WTC11 (cell line): ENCODE data around the gene FOXO1. TPM values are rescaled to one million over a fixed set of nuclear protein-coding genes. Genes with fewer than 3 reads are reported as not detected.

Experiments used
- ATAC-seq: fragments of 200-7000 bp; cut with Tn5 transposase; 2 replicates; pipeline ENCODE4 v1.10.0; 2021; ENCODE audit warnings: mild to moderate bottlenecking, moderate library complexity
- CTCF ChIA-PET: fragments of 300-600 bp; sonication (Branson Sonifier 250); formaldehyde crosslinking; loops from one replicate; lab custom pipeline; 2021; ENCODE audit warnings: antibody characterized with exemption; lab: Charles Lee
- POLR2A ChIA-PET: fragments of 350-600 bp; sonication (Branson Sonifier 250); formaldehyde crosslinking; loops from one replicate; lab custom pipeline; 2021; ENCODE audit warnings: antibody characterized with exemption; lab: Charles Lee
- DNase-seq: peaks from one replicate; pipeline ENCODE4 v3.0.0; 2021; ENCODE audit warnings: low spot score
- H3K27ac Mint-ChIP-seq: 2 replicates; pipeline ENCODE4 v1.8.0; 2021; ENCODE audit warnings: mixed read lengths
- H3K27me3 Mint-ChIP-seq: 2 replicates; pipeline ENCODE4 v1.8.0; 2021; ENCODE audit warnings: low read depth, mild to moderate bottlenecking, moderate library complexity, mixed read lengths
- H3K36me3 Mint-ChIP-seq: 2 replicates; pipeline ENCODE4 v1.8.0; 2021; ENCODE audit warnings: mixed read lengths
- H3K4me1 Mint-ChIP-seq: 2 replicates; pipeline ENCODE4 v1.8.0; 2022; ENCODE audit warnings: mixed read lengths
- H3K4me3 Mint-ChIP-seq: 2 replicates; pipeline ENCODE4 v1.8.0; 2021; ENCODE audit warnings: mild to moderate bottlenecking, moderate library complexity, mixed read lengths
- H3K9me3 Mint-ChIP-seq: 2 replicates; pipeline ENCODE4 v1.8.0; 2021; ENCODE audit warnings: mixed read lengths
- ATF1 ChIP-seq: sonication (generic); formaldehyde crosslinking; IDR thresholded peaks from 2 replicates; pipeline ENCODE4 v1.8.1; 2023; ENCODE audit warnings: mild to moderate bottlenecking, moderate library complexity, missing genetic modification reagents
- ELF4 ChIP-seq: sonication (generic); formaldehyde crosslinking; IDR thresholded peaks from 2 replicates; pipeline ENCODE4 v1.8.1; 2022; ENCODE audit warnings: low read depth, mild to moderate bottlenecking, moderate library complexity, missing genetic modification reagents
- FOXP4 ChIP-seq: sonication (generic); formaldehyde crosslinking; IDR thresholded peaks from 2 replicates; pipeline ENCODE4 v1.8.0; 2022; ENCODE audit warnings: mild to moderate bottlenecking, missing genetic modification reagents
- GABPB1 ChIP-seq: sonication (generic); formaldehyde crosslinking; IDR thresholded peaks from 2 replicates; pipeline ENCODE4 v1.8.1; 2023; ENCODE audit warnings: mild to moderate bottlenecking, missing genetic modification reagents
- HMGA2 ChIP-seq: fragments of 250-450 bp; sonication (Bioruptor Pico); IDR thresholded peaks from 2 replicates; pipeline ENCODE4 v1.4.0; 2021; ENCODE audit warnings: mild to moderate bottlenecking, moderate library complexity
- KAT7 ChIP-seq: sonication (generic); formaldehyde crosslinking; IDR thresholded peaks from 2 replicates; pipeline ENCODE4 v1.8.1; 2023; ENCODE audit warnings: missing genetic modification reagents, mild to moderate bottlenecking, borderline replicate concordance
- NR2C2 ChIP-seq: sonication (generic); formaldehyde crosslinking; IDR thresholded peaks from 2 replicates; pipeline ENCODE4 v1.8.0; 2022; ENCODE audit warnings: mild to moderate bottlenecking, missing genetic modification reagents
- NR3C1 ChIP-seq: sonication (generic); formaldehyde crosslinking; conservative IDR thresholded peaks from 2 replicates; pipeline ENCODE4 v1.8.1; 2023; ENCODE audit warnings: low read depth, mild to moderate bottlenecking, missing genetic modification reagents
- RELA ChIP-seq: sonication (generic); formaldehyde crosslinking; IDR thresholded peaks from 2 replicates; pipeline ENCODE4 v1.8.1; 2022; ENCODE audit warnings: missing genetic modification reagents, mild to moderate bottlenecking, borderline replicate concordance
- SMAD3 ChIP-seq: sonication (generic); formaldehyde crosslinking; IDR thresholded peaks from 2 replicates; pipeline ENCODE4 v1.8.0; 2022; ENCODE audit warnings: missing genetic modification reagents, mild to moderate bottlenecking, borderline replicate concordance
- SP1 ChIP-seq: sonication (generic); formaldehyde crosslinking; conservative IDR thresholded peaks from 2 replicates; pipeline ENCODE4 v1.8.1; 2022; ENCODE audit warnings: missing genetic modification reagents
- TCF7 ChIP-seq: sonication (generic); formaldehyde crosslinking; IDR thresholded peaks from 2 replicates; pipeline ENCODE4 v1.8.0; 2022; ENCODE audit warnings: mild to moderate bottlenecking, low read depth, missing genetic modification reagents, moderate library complexity
- TEAD1 ChIP-seq: sonication (generic); formaldehyde crosslinking; IDR thresholded peaks from 2 replicates; pipeline ENCODE4 v1.8.0; 2022; ENCODE audit warnings: mild to moderate bottlenecking, missing genetic modification reagents
- ZNF121 ChIP-seq: sonication (generic); formaldehyde crosslinking; IDR thresholded peaks from 2 replicates; pipeline ENCODE4 v1.8.0; 2023; ENCODE audit warnings: missing genetic modification reagents
- ZNF263 ChIP-seq: sonication (generic); formaldehyde crosslinking; IDR thresholded peaks from 2 replicates; pipeline ENCODE4 v1.8.1; 2022; ENCODE audit warnings: low read depth, mild to moderate bottlenecking, moderate library complexity, missing genetic modification reagents
- ZNF423 ChIP-seq: fragments of 250-450 bp; sonication (Bioruptor Pico); IDR thresholded peaks from 2 replicates; pipeline ENCODE4 v2.1.2; 2022; ENCODE audit warnings: mild to moderate bottlenecking, moderate library complexity
- total RNA-seq: library from RNA; stranded (reverse); gene quantifications from 3 replicates; pipeline ENCODE4 v1.2.3, GENCODE V29; 2021
- TF ChIP-seq, protein P1 (sequence below): sonication (generic); formaldehyde crosslinking; IDR thresholded peaks from 2 replicates; pipeline ENCODE4 v1.8.1; 2022; ENCODE audit warnings: missing genetic modification reagents, borderline replicate concordance
- TF ChIP-seq, protein P2 (sequence below): sonication (generic); formaldehyde crosslinking; IDR thresholded peaks from 2 replicates; pipeline ENCODE4 v1.8.1; 2023; ENCODE audit warnings: mild to moderate bottlenecking, moderate library complexity, missing genetic modification reagents

Gene FOXO1
- total RNA-seq, 1 experiment from 2014 or later: 37.9 TPM

- no peak for ATAC-seq
- DNase-seq: no peak
Measured at GRCh38 chr13:40522282-40522681, 144.2 kb downstream of the FOXO1 start.

DNA sequence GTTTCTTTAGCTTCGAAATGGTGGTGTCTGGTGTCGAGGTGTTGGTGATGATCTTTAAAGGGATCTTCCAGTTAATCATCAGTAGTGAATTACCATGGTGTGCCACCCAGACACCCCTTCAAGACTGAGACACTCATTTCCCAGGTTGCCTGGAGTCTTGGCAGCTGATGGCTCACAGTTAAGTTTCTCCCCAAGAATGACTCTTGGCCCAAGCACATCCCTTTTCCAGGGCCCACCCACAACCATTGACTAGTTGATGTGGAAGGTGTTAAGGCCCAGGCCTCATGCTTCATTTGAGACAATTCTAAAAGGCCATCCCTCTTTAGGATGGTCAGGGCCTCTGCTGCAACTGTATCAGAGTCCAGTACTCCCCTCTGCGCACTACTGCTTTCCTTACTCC is 145.5 kb downstream of the FOXO1 start:
- no peak overlapping the region for H3K4me3 Mint-ChIP-seq
- ATAC-seq (no peak), DNase-seq (no peak)
- CTCF ChIA-PET: no interaction called here
- peaks cover 11% of the 10 kb centered on the region for H3K4me1 Mint-ChIP-seq
- H3K36me3 Mint-ChIP-seq: no peaks in the 10 kb centered on the region
- H3K27ac Mint-ChIP-seq: no peak overlapping the region
- no peaks in the 10 kb centered on the region for H3K9me3 Mint-ChIP-seq
- no peaks in the 10 kb centered on the region for H3K27me3 Mint-ChIP-seq
- POLR2A ChIA-PET: no interaction called here
- TF ChIP-seq, protein P1, sequence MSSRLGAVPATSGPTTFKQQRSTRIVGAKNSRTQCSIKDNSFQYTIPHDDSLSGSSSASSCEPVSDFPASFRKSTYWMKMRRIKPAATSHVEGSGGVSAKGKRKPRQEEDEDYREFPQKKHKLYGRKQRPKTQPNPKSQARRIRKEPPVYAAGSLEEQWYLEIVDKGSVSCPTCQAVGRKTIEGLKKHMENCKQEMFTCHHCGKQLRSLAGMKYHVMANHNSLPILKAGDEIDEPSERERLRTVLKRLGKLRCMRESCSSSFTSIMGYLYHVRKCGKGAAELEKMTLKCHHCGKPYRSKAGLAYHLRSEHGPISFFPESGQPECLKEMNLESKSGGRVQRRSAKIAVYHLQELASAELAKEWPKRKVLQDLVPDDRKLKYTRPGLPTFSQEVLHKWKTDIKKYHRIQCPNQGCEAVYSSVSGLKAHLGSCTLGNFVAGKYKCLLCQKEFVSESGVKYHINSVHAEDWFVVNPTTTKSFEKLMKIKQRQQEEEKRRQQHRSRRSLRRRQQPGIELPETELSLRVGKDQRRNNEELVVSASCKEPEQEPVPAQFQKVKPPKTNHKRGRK (CRISPR knock-in tag): no peak
- TF ChIP-seq HMGA2 (CRISPR knock-in tag) (no peak), NR2C2 (no peak), RELA (CRISPR knock-in tag) (no peak), SMAD3 (no peak), NR3C1 (no peak), KAT7 (CRISPR knock-in tag) (no peak), ZNF121 (CRISPR knock-in tag) (no peak)

More at GRCh38 chr13:40522282-40522681, 144.2 kb downstream of the FOXO1 start:
- CTCF ChIA-PET: no interaction called here
- Mint-ChIP-seq H3K4me1 (peaks cover 11% of the 10 kb centered on the region), H3K27ac (no peak overlapping the region), H3K36me3 (0 out of 2 replicates have a peak, but pooled peaks cover 3% of the 10 kb centered on the region)
- no peak for TF ChIP-seq TEAD1
- TF ChIP-seq TCF7 (CRISPR knock-in tag): no peak
- TF ChIP-seq KAT7 (CRISPR knock-in tag): no peak
- TF ChIP-seq ATF1 (CRISPR knock-in tag): no peak
- TF ChIP-seq FOXP4 (CRISPR knock-in tag): no peak
- no peak for TF ChIP-seq ZNF263 (CRISPR knock-in tag)
- no peak for TF ChIP-seq RELA (CRISPR knock-in tag)
- TF ChIP-seq ZNF423 (CRISPR knock-in tag): no peak
- no peak for TF ChIP-seq SP1 (CRISPR knock-in tag)
- TF ChIP-seq GABPB1 (CRISPR knock-in tag): no peak
- TF ChIP-seq, protein P1 (CRISPR knock-in tag): no peak
- TF ChIP-seq, protein P2, sequence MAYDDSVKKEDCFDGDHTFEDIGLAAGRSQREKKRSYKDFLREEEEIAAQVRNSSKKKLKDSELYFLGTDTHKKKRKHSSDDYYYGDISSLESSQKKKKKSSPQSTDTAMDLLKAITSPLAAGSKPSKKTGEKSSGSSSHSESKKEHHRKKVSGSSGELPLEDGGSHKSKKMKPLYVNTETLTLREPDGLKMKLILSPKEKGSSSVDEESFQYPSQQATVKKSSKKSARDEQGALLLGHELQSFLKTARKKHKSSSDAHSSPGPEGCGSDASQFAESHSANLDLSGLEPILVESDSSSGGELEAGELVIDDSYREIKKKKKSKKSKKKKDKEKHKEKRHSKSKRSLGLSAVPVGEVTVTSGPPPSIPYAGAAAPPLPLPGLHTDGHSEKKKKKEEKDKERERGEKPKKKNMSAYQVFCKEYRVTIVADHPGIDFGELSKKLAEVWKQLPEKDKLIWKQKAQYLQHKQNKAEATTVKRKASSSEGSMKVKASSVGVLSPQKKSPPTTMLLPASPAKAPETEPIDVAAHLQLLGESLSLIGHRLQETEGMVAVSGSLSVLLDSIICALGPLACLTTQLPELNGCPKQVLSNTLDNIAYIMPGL (CRISPR knock-in tag): no peak
- no peak for TF ChIP-seq ELF4
- TF ChIP-seq, all 79 proteins: peak for 0
- Mint-ChIP-seq H3K27me3 (no peaks in the 10 kb centered on the region), H3K4me3 (no peak overlapping the region), H3K9me3 (peaks cover 4% of the 10 kb centered on the region)
- POLR2A ChIA-PET: no interaction called here
